ENCODE measurements around the gene PSKH1.
"Not testable (repeated sequence)": the region's sequence is repeated elsewhere in the genome, so short reads cannot be mapped to it uniquely, and the experiment has no call there.

The PSKH1 gene

DNA sequence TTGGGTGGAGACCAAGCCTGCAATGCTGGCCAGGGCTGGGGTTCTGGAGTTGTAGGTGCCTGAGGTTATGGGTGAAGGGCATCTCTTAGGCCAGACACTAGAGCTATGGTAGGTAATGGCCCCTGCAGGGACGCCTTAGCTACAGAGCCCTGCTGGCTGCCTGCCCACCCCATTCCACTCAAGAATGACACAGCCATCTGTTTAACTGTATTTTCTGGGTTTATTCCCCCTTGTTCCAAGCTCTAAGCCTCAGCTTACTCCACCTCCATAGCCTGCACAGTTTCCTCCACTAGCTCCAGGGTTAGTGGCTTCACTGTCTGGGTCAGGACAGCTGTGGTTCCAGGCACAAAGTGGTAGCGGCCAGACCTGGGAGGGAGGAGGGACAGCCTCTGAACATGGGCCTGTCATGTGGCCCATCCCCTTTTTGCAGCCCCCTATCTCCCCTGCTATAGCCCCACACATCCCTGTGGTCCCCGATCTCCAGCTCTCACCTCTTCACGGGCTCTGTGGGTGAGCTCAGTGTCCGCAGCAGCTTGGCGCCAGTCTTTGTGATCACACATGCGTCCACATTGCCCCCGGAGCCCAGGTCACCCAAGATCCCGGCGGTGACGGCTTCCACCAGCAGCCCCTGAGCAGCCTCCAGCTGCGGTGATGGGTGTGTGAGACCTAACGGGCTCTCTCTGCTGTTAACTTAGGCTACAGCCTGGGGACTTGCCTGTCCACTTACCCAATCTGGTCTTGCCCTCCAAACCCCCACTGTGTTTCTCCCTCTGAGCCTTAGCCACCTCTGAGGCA, 41.4 kb downstream of the PSKH1 start:
- H3K4me3 ChIP-seq (ENCODE audit: control insufficient read depth, low read depth, low read length), result peak overlapping the region; percentile 88
- DNase-seq (ENCODE audit: low read depth), result no peak
- TF ChIP-seq, protein P1, sequence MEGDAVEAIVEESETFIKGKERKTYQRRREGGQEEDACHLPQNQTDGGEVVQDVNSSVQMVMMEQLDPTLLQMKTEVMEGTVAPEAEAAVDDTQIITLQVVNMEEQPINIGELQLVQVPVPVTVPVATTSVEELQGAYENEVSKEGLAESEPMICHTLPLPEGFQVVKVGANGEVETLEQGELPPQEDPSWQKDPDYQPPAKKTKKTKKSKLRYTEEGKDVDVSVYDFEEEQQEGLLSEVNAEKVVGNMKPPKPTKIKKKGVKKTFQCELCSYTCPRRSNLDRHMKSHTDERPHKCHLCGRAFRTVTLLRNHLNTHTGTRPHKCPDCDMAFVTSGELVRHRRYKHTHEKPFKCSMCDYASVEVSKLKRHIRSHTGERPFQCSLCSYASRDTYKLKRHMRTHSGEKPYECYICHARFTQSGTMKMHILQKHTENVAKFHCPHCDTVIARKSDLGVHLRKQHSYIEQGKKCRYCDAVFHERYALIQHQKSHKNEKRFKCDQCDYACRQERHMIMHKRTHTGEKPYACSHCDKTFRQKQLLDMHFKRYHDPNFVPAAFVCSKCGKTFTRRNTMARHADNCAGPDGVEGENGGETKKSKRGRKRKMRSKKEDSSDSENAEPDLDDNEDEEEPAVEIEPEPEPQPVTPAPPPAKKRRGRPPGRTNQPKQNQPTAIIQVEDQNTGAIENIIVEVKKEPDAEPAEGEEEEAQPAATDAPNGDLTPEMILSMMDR (conservative IDR thresholded peaks at IDR 0.05; ENCODE audit: control insufficient read depth, insufficient read depth, low read depth, low read length), result no peak

- H3K4me3 ChIP-seq (ENCODE audit: control insufficient read depth, low read depth, low read length), result peak overlapping the region; percentile 88
- no peak for DNase-seq (ENCODE audit: low read depth)
- TF ChIP-seq, protein P1 (conservative IDR thresholded peaks at IDR 0.05; ENCODE audit: control insufficient read depth, insufficient read depth, low read depth, low read length), result no peak
Observed at GRCh38 chr16:67935101-67935401, 42.0 kb downstream of the PSKH1 start.

- DNase-seq (ENCODE audit: low read depth), result peak; percentile 84
- TF ChIP-seq, protein P1 (conservative IDR thresholded peaks at IDR 0.05; ENCODE audit: control insufficient read depth, insufficient read depth, low read depth, low read length), result no peak
- H3K4me3 ChIP-seq (ENCODE audit: control insufficient read depth, low read depth, low read length), result peak overlapping the region; percentile 88
Observed at GRCh38 chr16:67935402-67936123, 42.5 kb downstream of the PSKH1 start.

DNA sequence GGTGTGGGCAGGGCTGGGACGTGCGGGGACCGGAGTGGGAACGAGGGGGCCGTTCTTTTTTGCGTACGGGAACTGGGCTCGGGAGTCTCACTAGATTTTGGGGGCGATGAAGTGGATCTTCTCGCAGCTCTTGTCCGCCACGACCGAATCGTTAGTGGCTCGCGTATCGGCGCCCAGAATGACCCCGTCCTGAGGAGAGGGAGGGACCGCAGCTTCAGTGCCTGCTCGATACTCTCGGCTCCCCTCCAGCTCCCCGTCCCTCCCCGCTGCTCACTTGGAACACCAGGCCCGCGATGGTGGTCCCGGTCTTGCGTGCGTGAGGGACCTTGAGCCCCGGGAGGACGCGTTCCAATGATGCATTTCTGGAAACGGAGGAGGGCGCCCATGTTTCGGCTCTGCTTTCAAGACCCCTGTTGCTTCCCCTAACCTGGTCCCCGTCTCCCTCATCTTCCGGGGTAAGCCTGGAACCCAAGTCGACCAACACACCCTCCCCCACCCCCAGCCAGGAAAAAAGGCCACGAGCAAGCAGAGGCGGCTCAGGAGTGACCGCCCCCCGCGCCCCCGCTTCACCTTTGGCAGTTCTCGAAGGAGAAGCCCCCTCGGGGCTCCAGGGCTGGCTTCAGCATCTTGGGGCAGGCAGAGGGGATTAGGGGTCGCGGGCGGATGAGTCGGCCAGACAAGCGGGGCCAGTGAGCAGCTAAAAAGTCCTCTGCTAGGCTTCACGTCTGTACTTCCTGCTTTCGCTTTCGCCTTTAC, 43.2 kb downstream of the PSKH1 start, which contains the start of gene PSMB10:
PSMB10 (minus strand) TSS at position 727 of the 756 bp plus-strand sequence; CDS start at position 626, 101 bp downstream.
- H3K4me3 ChIP-seq (ENCODE audit: control insufficient read depth, low read depth, low read length), result peak within 1 kb of the TSS; percentile 88
- DNase-seq (ENCODE audit: low read depth), result peak; percentile 68
- TF ChIP-seq, protein P1 (conservative IDR thresholded peaks at IDR 0.05; ENCODE audit: control insufficient read depth, insufficient read depth, low read depth, low read length), result no peak

GRCh38 chr16:67936880-67937605, 44.0 kb downstream of the PSKH1 start:
- TF ChIP-seq, protein P1 (conservative IDR thresholded peaks at IDR 0.05; ENCODE audit: control insufficient read depth, insufficient read depth, low read depth, low read length), result no peak
- H3K4me3 ChIP-seq (ENCODE audit: control insufficient read depth, low read depth, low read length), result peak overlapping the region; percentile 88
- no peak for DNase-seq (ENCODE audit: low read depth)

- H3K4me3 ChIP-seq (ENCODE audit: control insufficient read depth, low read depth, low read length); DNase-seq (ENCODE audit: low read depth): not testable (repeated sequence)
Observed at GRCh38 chr16:67937713-67938112, 44.7 kb downstream of the PSKH1 start.

All from fibroblast of mammary gland (primary cell).